GM19372 (cell line): ENCODE measurements around the gene TASP1.
"Not testable (repeated sequence)": the region's sequence is repeated elsewhere in the genome, so short reads cannot be mapped to it uniquely, and the experiment has no call there.

Experiments
- ATAC-seq: cut with Tn5 transposase; IDR thresholded peaks from one replicate; pipeline ENCODE4 v1.9.1; 2021; ENCODE audit warnings: mild to moderate bottlenecking, low read depth, moderate library complexity; ENCODE audit not compliant: unreplicated experiment

Gene TASP1

DNA sequence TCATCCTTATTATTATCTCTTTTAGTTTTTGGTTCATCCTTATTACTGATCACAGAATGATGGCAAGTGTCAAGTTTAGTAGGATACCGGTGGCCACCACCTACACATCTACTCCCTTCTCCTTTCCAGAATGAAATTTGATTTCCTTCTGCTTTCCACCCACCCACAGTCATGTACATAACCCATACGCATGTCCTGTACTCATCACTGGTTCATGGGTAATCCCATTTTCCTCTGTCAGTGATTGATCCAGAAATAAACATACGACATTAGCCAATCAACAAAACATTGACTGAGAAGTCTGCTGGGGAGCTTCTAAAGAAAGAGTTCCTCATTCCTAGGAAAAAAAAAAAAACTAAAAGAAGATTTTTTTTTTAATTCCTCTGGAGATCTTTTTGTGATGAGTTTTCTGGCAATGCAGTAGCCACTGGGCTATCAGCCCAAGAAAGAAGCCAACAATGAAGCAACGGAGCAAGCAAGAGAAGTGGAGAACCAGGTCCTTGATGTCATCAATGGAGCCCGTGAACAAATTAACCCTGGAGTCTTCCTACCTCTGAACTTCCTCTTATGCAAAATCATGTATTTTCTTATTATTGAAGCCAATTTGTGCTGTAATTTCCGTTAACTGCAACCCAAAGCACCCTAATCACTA, 127.8 kb downstream of the TASP1 start:
- no peak for ATAC-seq

DNA sequence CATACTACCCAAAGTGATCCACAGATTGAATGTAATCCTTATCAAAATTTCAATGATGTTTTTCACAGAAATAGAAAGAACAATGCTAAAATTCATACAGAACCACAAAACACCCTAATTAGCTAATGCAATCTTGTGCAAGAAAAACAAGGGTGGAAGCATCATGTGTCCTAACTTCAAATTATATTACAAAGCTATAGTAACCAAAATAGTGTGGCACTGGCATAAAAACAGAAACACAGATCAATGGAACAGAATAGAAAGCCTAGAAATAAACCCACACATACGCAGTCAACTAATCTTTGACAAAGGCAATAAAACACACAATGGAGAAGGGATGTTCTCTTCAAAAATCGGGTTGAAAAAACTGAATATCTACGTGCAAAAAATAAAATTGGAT, 131.1 kb downstream of the TASP1 start:
- no peak for ATAC-seq

DNA sequence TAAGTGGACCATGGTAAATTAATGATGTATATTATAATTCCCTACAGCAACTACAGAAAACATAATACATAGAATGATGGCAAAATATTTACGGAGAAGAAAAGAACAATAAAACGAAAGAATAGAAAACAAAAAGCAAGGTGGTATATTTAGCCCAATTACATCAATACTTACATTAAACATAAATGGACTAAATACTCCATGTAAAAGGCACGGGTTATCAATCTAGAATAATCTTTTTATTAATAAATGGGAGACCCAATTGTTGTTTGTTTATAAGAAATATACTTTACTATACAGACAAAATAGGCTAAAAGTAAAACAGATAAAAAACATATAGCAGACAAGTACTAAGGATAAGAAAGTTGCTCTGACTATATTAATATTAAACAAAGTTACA, 137.2 kb downstream of the TASP1 start:
- no peak for ATAC-seq

DNA sequence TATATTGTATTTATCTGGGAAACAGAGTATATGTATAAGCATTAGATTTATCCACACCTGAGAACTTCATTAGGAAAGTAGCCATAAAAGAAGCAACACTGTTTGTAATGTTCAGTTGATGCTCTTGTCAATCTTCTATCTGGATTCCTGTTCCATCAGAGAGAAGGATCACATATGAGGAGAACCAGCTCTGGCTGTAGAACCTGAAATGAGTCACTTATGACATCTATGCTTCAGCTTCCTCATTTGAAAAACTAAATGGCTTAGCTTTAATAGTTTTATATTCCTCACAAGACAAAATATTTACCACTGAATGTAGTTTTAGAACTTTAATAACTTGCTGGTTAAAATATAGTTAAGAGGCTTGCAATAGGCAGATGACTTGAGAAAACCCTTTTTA, 144.7 kb downstream of the TASP1 start:
- ATAC-seq, result no peak

DNA sequence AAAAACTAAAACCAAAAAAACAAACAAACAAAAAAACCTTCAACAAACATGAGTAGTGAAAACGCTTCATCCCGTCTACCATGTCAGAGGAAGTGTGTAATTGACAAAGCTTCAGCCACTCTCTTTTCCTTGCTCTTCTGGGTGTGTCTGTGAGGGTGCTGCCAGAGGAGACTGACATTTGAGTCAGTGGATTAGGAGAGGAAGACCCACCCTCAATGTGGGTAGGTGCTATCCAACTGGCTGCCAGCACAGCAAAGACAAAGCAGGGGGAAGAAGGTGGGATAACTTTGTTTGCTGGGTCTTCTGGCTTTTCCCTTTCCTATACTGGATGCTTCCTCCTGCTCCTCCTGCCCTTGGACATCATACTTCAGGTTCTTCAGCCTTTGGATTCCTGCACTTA, 145.6 kb downstream of the TASP1 start:
- ATAC-seq, result no peak

DNA sequence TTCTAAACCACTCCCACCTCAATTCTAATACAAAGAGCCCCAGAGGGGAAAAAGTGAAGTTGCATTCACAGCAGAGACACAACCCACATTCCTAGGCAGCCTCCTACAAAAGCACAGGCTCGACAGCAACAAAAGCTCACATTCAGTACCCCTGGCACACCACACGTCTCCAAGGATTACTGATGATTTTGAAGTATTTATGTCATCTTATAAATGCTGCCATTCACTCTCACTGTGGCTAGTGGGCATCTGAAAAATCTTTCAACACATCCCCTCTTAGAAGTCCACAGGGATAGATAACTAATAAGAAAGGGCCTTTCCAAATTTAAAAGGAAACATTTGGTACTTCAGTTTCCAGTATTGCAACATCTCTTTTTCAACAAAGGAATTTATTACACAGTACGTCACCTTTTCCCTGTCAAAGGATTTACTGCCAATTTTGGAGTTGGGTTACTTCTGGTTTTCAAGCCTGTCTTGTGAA, 146.7 kb downstream of the TASP1 start:
- ATAC-seq, result no peak

DNA sequence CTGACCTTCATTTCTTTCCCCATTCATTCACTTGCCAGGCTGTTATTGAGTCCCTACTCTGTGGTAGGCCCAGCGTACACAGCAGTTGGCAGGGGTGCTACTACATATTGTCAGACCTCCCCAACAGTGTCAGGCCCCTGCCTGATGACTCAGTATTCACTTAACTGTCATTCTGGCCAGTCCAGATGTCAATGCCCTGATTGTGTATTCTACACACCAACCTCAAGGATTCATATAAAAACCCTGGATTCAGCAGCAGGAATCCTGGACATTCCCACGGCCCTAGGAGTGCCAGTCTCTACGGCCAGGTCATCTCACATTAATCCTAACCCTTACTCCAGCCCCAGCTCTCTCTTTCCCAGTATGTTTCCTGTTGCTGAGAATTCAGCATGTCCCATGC, 151.5 kb downstream of the TASP1 start:
- no peak for ATAC-seq

DNA sequence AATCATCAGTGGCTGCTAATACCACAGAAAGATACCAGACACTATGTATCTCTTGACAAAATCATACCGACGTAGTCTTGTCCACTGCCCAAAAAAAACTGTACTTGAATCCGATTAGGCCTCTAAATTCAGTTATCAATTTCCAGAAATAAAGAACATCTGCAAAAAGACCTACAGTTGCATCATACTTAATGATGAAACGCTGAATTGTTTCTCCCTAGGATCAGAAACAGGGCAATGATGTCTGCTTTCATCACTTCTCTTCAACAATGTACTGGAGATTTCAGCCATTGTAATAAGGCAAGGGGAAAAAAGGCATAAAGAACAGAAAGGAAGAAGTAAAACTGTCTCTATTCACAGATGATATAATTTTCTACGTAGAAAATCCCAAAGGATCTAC, 152.0 kb downstream of the TASP1 start:
- ATAC-seq, result no peak

DNA sequence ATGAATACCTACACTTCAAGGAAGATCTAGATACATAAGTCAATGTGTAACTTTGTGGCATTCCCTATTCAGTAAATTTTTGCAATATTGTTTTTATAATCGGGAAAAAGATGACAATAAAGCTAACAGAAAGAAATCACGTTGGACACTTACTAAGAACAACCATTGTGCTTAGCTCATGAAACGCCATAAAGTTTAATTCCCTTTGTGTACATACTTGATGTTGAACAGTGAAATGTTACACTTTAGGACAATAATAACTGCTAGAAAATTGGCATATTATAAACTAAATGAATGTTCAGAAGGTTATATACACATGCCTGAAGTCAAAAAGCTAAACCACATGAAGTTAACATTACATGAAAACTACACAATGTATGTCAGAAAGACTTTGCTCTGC, 153.2 kb downstream of the TASP1 start:
- ATAC-seq, result no peak

DNA sequence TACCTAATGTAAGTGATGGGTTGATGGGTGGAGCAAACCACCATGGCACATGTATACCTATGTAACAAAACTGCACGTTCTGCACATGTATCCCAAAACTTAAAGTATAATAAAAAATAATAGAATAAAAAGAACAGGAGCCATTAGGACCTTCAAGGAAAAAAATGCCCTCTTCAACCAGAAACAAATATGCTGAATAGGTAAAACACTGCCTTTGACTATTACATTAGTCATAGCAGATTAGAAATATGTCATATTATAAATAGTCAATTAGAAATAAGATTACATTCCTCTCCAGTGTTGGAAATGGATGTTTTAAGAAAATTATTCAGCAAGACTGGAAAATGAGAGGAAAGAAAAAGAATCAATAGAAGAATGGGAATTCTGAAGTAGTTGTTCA, 153.7 kb downstream of the TASP1 start:
- ATAC-seq, result not testable (repeated sequence)

DNA sequence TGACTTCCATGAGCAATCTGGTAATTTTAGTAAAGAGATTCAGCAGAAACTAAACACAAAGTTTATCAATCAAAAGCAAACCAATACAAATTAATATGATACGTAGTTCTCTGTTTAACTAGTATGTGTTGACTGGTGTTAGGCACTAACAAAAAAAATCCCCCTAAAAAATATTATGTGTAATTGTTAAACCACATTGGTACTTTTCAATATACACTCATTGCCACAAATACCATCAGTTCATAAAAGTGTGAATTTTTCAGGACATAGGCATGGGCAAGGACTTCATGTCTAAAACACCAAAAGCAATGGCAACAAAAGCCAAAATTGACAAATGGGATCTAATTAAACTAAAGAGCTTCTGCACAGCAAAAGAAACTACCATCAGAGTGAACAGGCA, 155.3 kb downstream of the TASP1 start:
- not testable (repeated sequence) for ATAC-seq

DNA sequence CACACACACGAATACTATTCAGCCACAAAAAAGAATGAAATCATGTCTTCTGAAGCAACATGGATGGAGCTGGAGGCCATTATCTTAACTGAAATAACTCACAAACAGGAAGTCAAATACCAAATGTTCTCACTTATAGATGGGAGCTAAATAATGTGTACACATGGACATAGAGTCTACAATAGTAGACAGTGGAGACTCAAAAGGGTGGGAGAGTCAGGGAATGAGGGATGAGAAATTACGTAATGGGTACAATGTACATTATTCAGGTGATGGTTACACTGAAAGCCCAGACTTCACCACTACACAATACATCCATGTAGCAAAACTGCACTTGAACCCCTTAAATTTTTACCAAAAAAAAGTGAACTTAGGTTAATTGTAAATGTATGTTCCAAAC, 160.4 kb downstream of the TASP1 start:
- ATAC-seq, result no peak

DNA sequence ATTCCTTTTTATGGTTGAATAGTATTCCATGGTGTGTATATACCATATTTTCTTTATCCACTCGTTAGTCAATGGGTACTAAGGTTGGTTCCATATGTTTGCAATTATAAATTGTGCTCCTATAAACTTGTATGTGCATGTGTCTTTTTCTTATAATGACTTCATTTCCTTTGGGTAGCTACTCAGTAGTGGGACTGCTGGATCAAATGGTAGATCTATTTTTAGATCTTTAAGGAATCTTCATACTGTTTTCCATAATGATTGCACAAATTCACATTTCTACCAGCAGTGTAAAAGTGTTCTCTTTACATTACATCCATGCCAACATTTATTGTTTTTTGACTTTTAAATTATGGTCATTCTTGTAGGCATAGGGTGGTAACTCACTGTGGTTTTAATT, 164.3 kb downstream of the TASP1 start:
- ATAC-seq, result no peak

DNA sequence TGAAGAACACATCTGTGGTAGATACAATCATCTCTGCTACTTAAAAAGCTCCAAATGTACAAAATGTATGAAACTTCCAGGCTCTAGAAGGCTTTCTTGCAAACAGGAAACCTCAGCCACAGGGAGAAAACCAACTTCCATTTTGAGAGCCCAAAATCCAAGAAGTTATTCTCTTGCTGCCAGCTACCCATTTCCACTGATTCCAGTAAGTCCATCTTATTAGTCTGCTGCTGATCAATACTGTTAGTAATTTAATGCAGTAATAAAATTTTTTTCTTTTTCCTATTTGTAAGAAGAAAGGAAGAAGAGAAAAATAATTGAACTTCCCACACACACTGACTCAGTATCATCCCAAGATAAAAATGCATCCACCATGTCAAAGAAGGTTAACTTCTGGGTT, 169.5 kb downstream of the TASP1 start:
- no peak for ATAC-seq

DNA sequence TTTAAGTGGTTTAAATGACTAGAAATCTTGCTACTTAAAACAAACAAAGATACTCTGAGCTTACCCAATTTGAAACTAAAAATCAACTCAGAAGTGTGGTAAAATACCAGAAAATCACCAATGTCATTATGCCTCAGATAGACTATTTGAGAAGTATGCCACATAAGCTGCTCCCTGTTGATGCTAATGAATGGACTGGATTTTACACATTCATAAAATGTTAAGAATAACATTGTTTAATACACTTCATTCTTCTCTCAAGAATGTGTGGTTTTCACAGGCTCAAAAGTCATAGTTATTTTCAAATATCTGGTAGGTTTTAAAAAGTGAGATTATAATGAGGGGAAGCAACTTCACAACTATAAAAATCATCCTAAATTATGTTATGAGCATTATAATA, 170.6 kb downstream of the TASP1 start:
- ATAC-seq, result no peak

DNA sequence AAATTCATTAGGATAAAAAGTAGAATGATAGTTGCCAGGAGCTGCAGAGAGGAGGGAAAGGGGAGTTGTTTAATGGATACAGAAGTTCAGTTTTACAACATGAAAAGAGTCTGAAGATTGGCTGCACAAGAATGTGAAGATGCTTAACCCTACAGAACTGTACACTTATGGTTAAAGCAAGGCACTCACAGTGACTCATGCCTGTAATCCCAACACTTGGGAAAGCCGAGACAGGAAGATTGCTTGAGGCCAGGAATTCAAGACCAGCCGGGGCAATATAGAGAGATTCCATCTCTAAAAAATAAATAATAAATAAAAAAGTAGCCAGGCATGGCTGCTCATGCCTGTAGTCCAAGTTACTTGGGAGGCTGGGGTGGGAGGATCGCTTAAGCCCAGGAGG, 174.0 kb downstream of the TASP1 start:
- ATAC-seq, result no peak

DNA sequence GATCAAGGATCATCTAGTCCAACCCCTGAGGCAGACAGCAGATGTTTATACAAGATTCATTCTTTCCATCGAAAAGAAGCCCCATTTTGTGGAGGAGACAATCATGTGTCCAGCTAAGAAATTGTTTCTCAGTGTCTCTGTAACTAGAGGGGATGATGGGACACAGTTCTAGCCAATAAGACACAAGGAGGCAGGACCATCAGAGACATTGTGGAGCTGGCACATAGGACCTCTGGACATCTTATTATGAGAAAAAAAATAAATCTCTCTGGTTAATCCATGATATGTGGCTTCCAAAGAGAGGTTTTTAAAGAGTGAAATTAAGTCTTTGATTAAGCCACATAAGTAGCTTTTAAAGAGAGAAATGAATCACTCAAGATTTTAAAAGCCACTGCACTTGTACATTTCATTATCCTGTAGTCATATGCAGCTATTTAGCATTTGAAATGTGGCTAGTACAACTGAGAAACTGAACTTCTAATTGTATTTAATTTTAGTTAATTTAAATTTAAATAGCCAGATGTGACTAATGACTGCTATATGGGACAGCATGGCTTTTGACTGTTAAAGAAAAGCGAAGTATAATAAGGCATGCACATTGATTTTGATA, 176.8 kb downstream of the TASP1 start:
- ATAC-seq, result no peak

DNA sequence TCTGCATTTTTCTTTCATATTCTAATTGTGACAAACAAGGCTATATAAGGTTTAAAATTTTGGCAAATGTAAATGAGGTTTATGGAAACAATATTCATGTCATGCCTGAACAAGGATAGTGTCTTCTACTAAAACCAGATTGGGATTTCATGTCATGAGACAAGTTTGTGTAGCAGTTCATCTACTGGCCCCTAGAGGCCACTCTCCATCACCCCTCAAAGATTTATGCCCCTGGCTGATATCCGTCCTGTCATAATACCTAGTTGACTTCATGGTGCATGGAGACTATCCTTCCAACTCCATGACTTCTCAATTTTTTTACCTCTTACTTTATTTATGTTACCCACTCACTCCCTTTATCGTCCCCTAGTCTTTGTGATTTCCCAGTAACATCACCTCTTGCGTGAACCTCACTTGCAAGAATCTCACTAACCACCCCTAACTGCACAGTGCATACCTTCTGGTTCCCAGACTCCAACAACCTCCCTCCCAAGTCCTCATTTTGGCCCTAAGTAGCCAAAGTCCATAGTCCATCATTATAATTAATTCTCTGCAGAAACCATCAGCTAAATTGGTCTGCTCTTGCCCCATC, 179.8 kb downstream of the TASP1 start:
- peak; percentile 94 for ATAC-seq

DNA sequence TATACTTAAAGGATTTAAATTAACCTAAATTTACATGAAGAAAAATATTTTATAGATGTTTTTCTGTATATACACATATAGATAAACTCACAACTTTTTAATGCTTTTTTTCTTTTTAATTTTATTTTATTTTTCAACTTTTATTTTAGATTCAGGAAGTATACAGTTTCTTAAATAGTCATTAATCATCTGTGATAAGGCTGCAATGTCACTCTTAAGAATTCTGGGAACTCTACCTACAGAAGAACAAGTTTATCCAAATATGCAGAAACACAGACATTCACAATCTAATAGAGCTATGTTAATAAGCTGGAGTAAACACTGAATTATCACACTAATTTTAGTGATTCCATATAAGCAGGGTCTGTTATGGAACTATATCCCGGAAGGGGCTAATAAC, 181.2 kb downstream of the TASP1 start:
- ATAC-seq, result no peak

DNA sequence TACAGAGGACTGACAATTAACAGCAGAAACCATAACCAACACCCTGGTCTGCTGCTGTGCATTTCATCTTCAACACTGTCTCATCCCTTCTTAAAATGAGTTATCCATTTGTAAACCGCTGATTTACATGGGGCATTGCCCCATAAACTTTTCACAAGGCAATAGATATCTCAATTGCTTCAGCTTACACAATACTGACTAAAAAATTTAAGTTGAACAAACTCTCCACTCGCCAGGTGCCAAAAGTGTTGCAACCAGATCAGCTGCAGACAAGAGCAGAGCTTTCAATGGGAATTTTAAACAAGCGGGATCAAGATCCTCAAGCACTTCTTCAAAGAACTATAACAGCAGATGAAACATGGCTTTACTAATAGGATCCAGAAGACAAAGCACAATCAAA, 183.0 kb downstream of the TASP1 start:
- no peak for ATAC-seq

DNA sequence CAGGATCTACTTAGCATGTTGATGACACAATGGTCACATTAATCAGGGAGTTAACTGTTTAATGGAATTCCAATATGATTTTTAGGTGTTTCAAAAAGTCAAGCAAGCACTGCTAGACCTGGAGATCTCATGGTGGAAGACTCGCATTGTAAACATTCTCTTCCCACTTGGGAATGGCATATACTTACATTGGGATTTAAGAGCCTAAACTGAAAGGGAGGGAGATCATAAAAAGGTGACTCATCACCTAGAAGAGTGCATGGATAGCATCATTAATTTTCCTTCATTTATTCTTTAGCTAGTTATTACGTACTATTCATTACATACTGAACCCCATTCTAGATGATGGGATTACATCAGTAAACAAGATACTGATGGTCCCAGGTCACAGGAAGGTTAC, 185.4 kb downstream of the TASP1 start:
- no peak for ATAC-seq

DNA sequence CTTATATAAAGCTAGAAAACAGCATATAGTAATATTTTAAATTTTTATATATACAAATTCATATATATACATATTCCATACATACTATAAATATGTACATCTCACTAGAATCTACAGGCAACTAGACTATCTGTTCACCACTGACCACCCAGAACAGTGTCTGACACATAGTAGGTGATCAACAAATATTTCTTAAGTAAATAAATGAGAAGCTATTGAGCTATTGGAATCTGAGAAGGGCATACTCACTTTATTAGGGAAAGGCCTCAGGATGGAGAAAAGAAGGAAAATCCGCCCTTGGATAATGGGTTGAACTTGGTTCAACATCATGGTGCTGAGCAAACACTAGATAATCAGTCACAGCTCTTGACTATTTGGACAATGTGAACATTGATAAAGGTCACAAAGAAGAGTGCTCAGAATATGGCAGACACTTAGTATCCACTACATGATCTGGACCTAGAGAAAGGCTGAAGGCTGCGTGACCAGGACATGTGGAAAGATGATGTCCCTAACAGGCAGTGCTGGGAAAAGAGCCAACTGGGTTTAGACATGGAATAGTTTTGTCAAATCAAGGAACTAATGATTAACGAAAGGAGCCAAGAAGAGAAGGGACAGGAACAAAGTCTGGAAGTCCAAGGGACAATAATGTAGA, 186.1 kb downstream of the TASP1 start:
- ATAC-seq, result no peak
